PC-3 (cell line): Measurements from ENCODE around the gene CEP104.

Experiments
- EZH2 ChIP-seq: fragments of 300-600 bp; sonication (generic); IDR thresholded peaks from one replicate; pipeline ENCODE4 v1.6.1; 2017; ENCODE audit warnings: antibody characterized with exemption, mild to moderate bottlenecking, low read length; ENCODE audit not compliant: unreplicated experiment
- TF ChIP-seq, protein P1 (sequence below): fragments of 300-600 bp; sonication (generic); conservative IDR thresholded peaks from 2 replicates; pipeline ENCODE4 v1.5.1; 2017; ENCODE audit warnings: antibody characterized with exemption, low read depth, mild to moderate bottlenecking, low read length

DNA sequence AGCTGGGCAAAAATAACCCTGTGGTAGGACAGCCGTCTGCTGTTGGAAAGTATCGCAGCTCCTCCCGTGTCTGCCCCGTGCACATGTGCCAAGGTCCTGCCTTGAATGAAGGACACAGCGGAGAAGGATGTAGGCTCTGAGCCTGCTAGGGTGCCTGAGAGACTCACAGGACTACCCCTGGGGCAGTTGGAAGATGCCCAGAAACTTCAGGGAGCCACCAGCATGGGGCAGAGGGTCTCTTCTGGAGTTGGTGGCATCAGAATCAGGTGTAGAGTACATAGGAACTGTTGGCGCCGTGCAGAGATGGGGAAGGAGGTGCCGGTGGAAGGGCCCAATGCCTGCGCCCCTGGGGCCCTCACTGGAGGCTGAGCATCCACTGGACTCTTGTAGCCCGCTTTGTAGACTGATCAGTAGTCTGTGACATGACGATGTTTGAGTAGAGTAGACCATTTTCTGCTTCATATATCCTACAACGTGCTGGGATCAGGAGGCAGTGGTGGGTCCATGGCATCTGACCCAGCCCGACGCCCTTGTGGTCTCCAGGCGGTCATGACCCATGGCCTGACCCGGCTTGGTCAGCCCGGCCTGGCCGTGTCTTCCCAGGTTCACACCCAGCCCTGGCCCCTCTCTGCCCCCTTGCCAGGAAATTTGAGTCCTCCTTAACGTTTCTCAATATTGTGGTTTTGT is 48.4 kb upstream of the CEP104 start:
- no peak for TF ChIP-seq EZH2
- TF ChIP-seq, protein P1, sequence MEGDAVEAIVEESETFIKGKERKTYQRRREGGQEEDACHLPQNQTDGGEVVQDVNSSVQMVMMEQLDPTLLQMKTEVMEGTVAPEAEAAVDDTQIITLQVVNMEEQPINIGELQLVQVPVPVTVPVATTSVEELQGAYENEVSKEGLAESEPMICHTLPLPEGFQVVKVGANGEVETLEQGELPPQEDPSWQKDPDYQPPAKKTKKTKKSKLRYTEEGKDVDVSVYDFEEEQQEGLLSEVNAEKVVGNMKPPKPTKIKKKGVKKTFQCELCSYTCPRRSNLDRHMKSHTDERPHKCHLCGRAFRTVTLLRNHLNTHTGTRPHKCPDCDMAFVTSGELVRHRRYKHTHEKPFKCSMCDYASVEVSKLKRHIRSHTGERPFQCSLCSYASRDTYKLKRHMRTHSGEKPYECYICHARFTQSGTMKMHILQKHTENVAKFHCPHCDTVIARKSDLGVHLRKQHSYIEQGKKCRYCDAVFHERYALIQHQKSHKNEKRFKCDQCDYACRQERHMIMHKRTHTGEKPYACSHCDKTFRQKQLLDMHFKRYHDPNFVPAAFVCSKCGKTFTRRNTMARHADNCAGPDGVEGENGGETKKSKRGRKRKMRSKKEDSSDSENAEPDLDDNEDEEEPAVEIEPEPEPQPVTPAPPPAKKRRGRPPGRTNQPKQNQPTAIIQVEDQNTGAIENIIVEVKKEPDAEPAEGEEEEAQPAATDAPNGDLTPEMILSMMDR = no peak
